NOMO-1 treated with DMSO at 0.1 percent for 48 hours (cell line): Measurements from ENCODE around the gene CFAP161.
A peak's percentile ranks its signal among the peaks of the same experiment; 100 is the strongest.

Experiments
- DNase-seq: peaks from one replicate; lab custom pipeline; 2025; ENCODE audit not compliant: unreplicated experiment; lab: John Stamatoyannopoulos, UW

The CFAP161 gene, protein sequence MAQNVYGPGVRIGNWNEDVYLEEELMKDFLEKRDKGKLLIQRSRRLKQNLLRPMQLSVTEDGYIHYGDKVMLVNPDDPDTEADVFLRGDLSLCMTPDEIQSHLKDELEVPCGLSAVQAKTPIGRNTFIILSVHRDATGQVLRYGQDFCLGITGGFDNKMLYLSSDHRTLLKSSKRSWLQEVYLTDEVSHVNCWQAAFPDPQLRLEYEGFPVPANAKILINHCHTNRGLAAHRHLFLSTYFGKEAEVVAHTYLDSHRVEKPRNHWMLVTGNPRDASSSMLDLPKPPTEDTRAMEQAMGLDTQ

DNA sequence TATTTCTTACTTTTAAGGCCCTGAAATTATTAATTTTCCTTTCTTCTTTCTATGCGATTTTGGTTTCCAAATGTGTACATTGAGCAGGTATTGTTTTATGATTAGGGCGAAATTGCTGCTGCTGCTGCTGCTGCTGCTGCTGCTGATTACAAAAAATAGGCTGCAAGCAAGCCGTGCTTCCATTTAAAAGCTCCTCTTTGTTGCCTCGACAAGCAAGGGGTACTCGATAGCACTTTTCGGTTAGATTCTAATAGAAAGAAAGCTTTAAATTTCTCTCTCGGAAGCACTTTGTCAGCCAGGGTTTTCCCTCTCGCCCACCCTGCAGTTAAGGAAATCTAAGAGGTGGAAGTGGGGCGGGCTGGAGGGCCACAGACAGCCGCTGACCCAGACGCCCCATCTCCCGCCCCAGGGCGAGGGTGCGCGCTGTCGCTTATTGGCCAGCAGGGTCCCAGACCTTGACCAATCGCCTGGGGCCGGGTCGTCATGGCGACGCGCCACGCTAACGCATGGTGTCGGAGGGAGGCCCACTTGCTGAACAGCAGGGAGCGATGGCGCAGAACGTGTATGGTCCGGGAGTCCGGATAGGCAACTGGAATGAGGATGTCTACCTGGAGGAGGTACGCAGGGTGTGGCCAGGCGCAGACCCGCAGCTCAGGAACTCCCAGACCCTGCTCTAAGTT lies at the start of gene CFAP161:
Gene CFAP161, plus strand, starts transcription at position 489 of the 680 bp plus-strand sequence. Its CDS starts 60 bp downstream, at position 549.
- DNase-seq, result peak; percentile 45

GRCh38 chr15:81084716-81085115 lies 49.4 kb upstream of the CFAP161 start:
- DNase-seq, result no peak

DNA sequence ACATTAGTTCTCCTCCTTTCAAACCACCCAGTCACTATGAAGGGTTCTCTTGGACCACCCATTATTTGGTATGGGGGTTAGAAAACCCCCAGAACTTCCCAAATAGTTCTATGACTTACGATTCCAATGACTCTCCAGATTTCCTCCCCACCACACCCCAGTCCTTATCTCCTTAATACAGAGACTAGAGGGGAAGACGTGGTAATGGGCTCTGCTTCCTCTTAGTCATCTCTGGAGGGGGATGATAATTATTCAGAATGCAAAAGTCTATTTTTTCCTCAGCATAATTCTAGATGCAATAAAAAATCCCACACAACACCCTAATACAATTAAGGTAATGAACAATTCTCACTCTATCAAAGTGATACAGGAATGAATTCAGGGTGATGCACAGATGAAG lies 48.9 kb upstream of the CFAP161 start:
- no peak for DNase-seq

DNA sequence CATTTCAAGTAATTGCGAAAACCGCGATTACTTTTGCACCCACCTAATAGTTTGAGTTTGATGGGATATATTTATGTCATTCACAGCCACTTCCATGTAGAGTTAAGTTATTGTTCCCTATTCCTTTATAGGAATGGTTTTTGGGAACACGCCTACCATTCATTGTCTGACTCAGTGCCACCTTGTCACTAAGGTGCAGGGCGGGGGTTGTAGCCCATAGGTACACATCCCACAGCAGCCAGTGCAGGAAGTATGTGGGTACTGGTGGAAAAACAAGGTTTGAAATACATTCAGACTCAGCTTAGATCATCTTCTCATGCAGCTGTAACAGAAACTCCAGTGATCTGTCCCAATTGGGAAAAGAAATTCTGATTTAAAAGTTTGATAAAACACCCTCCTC lies 48.2 kb upstream of the CFAP161 start:
- no peak for DNase-seq

GRCh38 chr15:81087066-81087465 lies 47.0 kb upstream of the CFAP161 start:
- no peak for DNase-seq

GRCh38 chr15:81087694-81088093 lies 46.4 kb upstream of the CFAP161 start:
- no peak for DNase-seq

DNA sequence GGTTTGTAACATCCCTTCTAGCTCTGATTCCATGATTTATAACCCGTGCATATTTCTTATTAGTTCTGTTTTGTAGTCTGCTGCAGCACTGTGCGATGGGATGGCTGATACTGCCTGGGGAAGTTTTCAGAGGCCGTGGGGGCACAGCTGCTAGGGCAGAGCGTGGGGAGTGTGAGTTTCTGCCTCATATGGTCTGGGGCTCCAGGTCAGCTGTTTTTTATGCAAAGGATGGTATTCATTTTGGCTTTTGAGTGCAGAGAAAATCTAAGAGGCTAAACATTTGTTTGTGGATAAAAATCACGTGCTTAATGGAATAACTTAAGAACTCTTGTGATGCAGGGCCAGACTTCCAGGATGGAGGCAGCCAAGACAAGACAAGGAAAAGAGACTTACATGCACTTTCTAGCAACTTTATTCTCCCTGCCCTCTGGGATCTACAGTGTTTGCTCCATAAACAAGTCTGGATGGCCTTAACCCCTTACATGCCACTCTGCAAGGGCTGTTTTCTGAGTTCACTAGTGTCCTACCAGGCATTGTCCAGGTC lies 45.5 kb upstream of the CFAP161 start:
- no peak for DNase-seq

DNA sequence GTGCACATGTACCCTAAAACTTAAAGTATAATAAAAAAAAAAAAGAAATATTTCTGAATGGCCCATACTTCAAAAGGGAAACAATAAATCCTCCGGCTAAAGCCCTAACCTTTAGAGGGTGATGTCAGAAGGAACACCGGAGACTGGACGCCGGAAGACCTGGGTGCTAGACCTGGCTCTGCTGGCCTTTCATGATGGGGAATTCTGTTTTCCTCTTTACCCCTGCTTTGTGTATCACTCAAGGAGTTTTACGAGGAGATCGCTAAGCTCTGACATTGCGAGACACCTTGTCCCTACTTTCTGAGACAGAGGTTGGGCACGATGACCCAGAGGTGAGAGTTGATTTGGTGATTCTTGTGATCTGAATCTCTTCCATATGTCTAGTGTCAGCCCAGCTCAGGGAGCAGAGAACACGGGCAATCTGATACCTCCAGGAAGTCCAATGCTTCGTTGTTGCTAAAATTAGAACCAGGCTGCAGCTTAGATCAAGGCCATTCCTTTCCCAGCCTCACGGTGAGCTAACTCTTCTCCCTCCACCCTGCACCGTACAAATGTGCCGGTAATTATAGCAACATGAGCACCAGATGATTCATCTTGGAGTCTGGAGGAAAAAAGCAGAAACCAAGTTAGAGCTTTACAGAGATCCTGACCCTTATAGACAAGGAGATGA lies 42.0 kb upstream of the CFAP161 start:
- DNase-seq, result no peak

- DNase-seq, result no peak
These were observed 41.5 kb upstream of the CFAP161 start for GRCh38 chr15:81092559-81092902.

GRCh38 chr15:81093961-81094360 lies 40.1 kb upstream of the CFAP161 start:
- no peak for DNase-seq

DNA sequence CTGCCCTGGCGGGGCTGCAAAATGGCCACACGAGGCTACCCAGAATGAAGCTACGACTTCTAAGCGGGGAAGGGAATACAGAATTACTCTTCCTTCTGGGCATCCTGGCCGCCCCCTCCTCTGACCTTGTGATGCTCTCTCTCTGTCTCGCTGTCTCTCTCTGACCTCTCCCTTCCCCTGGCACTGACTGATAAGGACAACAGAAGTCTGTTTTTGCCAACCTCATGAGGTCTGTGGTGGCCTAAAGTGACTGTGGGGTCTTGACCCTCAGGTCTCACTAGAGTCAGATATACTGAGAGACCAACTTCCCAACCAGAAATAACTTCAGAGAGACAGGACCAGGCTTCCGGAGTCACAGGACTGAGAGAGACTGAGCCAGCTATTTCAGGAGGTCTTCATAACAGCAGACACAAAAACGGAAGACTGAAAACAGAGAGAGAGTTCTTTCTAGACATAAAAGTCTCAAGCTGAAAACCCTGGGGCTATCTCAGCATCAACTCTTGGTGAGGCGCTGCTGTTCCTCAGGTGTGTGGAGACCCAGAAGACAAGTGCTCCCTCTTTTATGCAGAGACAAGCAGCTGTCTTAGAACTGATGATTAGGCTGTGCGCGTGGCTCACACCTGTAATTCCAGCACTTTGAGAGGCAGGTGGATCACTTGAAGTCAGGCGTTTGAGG lies 38.2 kb upstream of the CFAP161 start:
- DNase-seq, result no peak

DNA sequence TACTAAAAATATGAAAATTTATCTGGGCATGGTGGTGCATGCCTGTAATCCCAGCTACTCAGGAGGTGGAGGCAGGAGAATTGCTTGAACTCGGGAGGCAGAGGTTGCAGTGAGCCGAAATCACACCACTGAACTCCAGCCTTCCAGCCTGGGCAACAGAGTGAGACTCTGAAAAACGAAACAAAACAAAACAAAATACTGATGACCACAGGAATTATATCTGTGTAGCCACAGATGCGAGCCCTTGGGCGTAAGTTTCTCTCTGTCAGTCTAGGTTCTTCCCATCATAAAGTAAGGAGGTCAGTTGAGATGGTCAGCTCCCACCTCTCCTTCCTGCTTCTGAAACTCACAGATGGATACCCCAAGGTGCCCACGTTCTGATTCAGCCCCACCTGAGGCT lies 37.7 kb upstream of the CFAP161 start:
- DNase-seq, result no peak

DNA sequence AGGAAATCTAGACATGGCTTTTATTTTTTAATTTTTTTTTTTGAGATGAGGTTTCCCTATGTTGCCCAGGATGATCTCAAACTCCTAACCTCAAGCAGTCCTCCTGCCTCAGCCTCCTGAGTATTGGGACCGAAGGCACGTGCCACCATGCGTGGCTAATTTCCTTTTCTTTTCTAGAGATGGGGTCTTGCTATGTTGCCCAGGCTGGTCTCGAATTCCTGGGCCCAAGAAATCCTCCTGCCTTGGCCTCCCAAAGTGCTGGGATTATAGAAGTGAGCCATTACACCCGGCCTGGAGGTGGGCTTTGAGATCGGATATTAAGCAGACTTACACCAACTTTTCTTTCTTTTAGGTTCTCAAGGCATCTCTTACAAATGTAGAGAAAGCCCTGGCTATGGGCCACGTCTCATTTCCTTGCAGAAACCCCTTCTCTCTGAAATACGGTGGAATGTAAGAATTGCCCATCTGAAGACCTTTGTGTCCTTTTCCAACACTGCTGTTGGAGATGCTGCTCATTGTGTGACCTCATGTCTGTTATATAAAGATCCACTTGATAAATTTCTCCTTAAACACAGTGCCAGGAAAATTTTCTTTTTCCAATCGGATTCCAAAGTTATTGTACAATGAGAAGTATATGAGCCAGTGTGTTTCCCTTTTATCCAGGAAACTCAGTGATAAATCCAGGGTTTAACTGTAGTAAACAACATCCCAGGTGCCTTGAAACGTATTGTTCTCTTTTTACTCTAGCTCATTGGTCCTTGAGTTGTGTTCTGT lies 36.8 kb upstream of the CFAP161 start:
- DNase-seq, result no peak

GRCh38 chr15:81097890-81098280 lies 36.2 kb upstream of the CFAP161 start:
- no peak for DNase-seq

DNA sequence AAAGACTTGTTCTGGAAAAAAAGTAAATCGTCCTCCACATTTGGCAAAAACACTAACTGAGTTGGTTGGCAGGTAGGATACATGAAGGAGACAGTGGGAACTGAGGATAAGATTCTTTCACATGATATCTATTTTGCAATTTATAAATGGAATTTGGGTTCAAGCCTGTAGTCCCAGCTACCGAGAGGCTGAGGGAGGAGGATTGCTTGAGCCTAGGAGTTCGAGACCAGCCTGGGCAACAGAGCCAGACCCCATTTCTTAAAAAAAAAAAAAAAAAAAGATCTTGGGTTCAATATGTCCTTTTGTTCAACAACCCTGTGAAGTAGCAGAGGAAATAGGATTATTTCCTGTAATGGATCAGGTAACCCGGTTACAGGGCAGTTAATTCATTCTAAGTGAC lies 35.7 kb upstream of the CFAP161 start:
- DNase-seq, result no peak

DNA sequence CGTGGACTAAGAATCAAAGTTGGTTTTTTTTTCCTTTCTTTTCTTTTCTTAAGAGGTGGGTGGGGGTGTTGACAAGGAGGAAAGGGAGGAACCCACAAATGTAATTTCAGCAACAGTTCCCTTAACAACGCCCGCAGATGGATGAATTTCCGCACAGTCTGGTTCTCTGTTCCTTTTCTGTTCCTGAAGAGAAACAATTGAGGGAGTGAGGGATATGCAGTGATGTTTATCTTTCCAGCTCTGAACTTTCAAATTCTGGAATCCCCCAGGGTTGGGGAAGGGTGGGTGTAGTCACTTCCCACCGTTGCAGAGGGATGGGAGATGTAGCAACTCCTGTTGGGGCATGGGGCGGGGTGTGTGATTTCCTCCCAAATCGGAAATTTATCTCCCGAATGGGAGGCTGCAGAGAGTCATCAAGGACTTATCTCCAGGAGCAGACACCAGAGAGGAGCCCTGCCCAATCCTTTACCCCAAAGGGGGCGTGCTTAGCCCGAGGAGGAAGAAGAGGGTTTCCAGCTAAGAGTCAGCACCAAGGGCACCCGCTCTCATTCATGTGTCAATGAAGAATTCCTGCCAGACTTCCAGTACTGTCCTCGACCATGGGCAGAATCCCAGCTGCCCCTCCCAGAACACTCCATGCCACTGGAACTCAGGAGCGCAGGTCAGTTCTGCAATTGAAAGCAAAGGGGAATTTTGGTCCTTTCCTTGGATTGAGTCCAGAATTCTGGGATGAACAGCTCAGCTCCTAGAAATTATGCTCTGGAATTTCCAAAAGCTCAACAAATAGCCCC lies 35.0 kb upstream of the CFAP161 start:
- peak; percentile 60 for DNase-seq

DNA sequence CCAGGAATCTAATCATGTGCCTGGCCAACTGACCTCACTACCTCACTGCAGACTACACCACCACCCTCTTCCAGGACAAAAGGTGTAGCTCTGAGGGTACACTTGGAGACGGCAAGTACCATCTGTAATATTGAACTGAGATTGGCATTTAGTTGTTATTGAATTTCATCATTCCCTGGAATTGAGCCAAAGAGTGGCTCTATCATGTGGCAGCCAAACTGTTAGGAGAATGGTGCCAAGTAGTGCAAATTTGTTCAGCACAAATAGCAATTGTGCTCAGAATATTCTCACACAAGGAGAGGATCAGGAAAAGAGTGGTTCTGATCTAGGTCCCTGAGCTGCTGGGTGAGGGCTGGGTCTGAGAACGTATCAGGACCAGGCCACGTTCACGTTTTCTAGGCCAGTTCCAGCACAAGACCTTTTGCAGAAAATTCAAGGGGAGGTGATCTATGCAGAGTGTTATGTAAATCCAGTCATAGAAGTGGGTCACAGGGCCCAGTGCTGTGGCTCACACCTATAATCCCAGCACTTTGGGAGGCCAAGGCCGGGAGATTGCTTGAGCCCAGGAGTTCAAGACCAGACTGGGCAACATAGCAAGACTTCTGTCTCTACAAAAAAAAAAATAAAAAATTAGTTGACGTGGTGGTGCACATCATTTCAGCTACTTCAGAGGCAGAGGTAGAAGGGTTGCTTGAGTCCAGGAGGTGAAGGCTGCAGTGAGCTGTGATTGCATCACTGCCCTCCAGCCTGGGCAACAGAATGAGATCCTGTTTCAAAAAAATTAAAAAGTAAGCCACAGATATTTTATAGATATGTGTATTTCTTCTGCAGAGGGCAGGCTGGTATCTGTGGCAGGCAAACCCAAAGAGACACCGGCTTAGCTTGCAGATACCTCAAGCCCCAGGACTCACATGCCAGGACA lies 31.9 kb upstream of the CFAP161 start:
- no peak for DNase-seq

GRCh38 chr15:81103857-81104256 lies 30.2 kb upstream of the CFAP161 start:
- DNase-seq, result no peak

GRCh38 chr15:81105545-81105944 lies 28.5 kb upstream of the CFAP161 start:
- no peak for DNase-seq
